NCI-H1694 treated with DMSO at 0.1 percent for 48 hours (cell line): ENCODE results near the gene LRRC10B.
"Not testable (repeated sequence)": the region's sequence is repeated elsewhere in the genome, so short reads cannot be mapped to it uniquely, and the experiment has no call there.

Experiments used
- DNase-seq: peaks from one replicate; lab custom pipeline; 2025; lab: John Stamatoyannopoulos, UW

The LRRC10B gene

GRCh38 chr11:61507962-61508861 is at the start of gene LRRC10B:
Gene LRRC10B, plus strand, starts transcription at chr11:61508749. Its CDS starts 250 bp downstream, at chr11:61508999.
- DNase-seq: no peak

- no peak for DNase-seq
Measured at GRCh38 chr11:61460474-61460881, 48.1 kb upstream of the LRRC10B start.

GRCh38 chr11:61460986-61461385 is 47.6 kb upstream of the LRRC10B start:
- DNase-seq: no peak

- DNase-seq: not testable (repeated sequence)
Measured at GRCh38 chr11:61467602-61468001, 40.9 kb upstream of the LRRC10B start.

- no peak for DNase-seq
Measured at GRCh38 chr11:61468002-61468401, 40.5 kb upstream of the LRRC10B start.

- no peak for DNase-seq
Measured at GRCh38 chr11:61472282-61472681, 36.3 kb upstream of the LRRC10B start.

- no peak for DNase-seq
Measured at GRCh38 chr11:61472868-61473267, 35.7 kb upstream of the LRRC10B start.

GRCh38 chr11:61473370-61474012 is 35.1 kb upstream of the LRRC10B start:
- DNase-seq: no peak

GRCh38 chr11:61474013-61474643 is 34.4 kb upstream of the LRRC10B start:
- no peak for DNase-seq

- DNase-seq: no peak
Measured at GRCh38 chr11:61475433-61475832, 33.1 kb upstream of the LRRC10B start.

- no peak for DNase-seq
Measured at GRCh38 chr11:61476371-61476770, 32.2 kb upstream of the LRRC10B start.

- DNase-seq: no peak
Measured at GRCh38 chr11:61477126-61477525, 31.4 kb upstream of the LRRC10B start.

- DNase-seq: no peak
Measured at GRCh38 chr11:61477727-61478148, 30.8 kb upstream of the LRRC10B start.

GRCh38 chr11:61479360-61480058 is 29.0 kb upstream of the LRRC10B start:
- DNase-seq: not testable (repeated sequence)

GRCh38 chr11:61480261-61480993 is 28.1 kb upstream of the LRRC10B start:
- no peak for DNase-seq

- DNase-seq: no peak
Measured at GRCh38 chr11:61480994-61481335, 27.6 kb upstream of the LRRC10B start.

GRCh38 chr11:61481806-61482205 is 26.7 kb upstream of the LRRC10B start:
- no peak for DNase-seq

- DNase-seq: no peak
Measured at GRCh38 chr11:61482513-61482912, 26.0 kb upstream of the LRRC10B start.

GRCh38 chr11:61484541-61484940 is 24.0 kb upstream of the LRRC10B start:
- no peak for DNase-seq

- DNase-seq: no peak
Measured at GRCh38 chr11:61485080-61485479, 23.5 kb upstream of the LRRC10B start.

GRCh38 chr11:61486011-61486620 is 22.4 kb upstream of the LRRC10B start:
- no peak for DNase-seq
